ENCODE results near the gene ALLC.
"Not testable (repeated sequence)": the region's sequence is repeated elsewhere in the genome, so short reads cannot be mapped to it uniquely, and the experiment has no call there.

ALLC gene

DNA sequence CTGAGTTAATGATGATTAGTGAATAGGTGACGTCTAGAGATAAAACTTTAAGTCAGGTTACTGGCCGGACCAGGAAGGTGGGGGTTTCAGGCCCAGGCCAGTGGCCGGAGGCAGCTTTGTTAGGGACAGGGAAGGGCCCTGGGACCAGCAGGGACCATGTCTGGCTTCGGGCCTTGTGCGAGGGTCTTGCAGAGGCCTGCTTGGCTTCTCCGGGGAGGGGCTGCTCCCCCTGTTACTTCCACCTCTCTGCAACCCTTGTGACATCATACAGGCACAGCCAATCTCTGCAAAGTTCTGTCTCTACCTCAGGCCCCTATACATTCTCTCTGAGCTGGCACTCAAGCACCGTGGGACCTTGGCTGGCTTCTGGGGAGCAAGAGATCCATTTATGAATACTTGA is at the start of gene ALLC:
TSS of gene ALLC (plus strand) at position 320 of the 400 bp plus-strand sequence. CDS start 12,958 bp downstream, outside the sequence.
- DNase-seq (no peak), ATAC-seq (no peak)

- ATAC-seq (no peak), DNase-seq (no peak)
Observed at GRCh38 chr2:3608373-3609278, 49.4 kb upstream of the ALLC start.

DNA sequence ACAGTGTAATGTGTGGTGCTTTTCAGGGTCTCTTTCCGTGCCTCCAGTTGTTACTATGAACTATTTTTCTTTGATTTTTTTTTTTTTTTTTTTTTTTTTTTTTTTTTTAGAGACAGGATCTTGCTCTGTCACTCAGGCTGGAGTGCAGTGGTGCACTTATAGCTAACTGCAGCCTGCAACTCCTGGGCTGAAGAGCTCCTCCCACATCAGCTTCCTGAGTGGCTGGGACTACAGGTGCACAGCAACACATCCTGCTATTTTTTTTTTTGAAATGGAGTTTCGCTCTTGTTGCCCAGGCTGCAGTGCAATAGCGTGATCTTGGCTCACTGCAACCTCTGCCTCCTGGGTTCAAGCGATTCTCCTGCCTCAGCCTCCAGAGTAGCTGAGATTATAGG is 48.7 kb upstream of the ALLC start:
- not testable (repeated sequence) for DNase-seq, ATAC-seq

DNA sequence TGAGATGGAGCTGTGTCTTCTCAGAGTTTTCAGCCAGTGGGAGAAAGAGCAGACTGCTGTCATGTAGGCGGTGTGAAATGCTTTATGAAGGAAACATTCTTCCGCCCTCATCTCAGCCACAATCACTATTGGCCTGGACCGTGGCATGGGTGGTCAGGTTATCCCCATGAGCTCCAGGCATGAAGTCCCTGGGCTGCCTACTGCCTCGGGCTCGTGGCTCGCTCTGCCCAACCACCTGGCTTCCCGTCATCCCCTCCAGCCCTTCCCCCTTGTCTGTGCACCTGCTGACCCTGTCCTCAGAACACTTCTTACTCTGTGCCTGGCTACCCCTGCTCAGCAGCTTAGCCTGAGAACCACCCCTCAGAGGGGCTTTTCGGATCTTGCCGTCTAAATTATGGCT is 47.6 kb upstream of the ALLC start:
- no peak for DNase-seq
- no peak for ATAC-seq

- DNase-seq (no peak), ATAC-seq (no peak)
Observed at GRCh38 chr2:3610881-3611505, 47.0 kb upstream of the ALLC start.

DNA sequence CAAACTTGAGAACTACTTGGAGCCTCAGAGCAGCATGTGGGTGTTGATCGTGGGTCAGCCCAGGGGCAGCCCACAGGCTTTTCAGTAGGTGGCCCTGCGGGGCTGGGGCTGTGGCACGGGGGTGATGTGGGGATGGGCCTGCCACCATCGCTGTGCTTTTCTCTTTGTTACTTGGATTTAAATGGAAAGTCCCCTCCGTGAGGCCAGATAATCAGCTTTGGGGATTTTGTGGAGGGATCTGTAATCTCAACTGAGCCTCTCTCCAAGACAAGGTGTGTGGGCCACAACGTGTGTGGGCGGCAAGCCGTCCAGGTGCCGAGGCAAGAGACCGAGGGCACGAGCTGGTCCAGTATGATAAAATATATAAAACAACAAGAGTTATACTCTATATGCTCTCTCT is 46.4 kb upstream of the ALLC start:
- no peak for DNase-seq
- no peak for ATAC-seq

DNA sequence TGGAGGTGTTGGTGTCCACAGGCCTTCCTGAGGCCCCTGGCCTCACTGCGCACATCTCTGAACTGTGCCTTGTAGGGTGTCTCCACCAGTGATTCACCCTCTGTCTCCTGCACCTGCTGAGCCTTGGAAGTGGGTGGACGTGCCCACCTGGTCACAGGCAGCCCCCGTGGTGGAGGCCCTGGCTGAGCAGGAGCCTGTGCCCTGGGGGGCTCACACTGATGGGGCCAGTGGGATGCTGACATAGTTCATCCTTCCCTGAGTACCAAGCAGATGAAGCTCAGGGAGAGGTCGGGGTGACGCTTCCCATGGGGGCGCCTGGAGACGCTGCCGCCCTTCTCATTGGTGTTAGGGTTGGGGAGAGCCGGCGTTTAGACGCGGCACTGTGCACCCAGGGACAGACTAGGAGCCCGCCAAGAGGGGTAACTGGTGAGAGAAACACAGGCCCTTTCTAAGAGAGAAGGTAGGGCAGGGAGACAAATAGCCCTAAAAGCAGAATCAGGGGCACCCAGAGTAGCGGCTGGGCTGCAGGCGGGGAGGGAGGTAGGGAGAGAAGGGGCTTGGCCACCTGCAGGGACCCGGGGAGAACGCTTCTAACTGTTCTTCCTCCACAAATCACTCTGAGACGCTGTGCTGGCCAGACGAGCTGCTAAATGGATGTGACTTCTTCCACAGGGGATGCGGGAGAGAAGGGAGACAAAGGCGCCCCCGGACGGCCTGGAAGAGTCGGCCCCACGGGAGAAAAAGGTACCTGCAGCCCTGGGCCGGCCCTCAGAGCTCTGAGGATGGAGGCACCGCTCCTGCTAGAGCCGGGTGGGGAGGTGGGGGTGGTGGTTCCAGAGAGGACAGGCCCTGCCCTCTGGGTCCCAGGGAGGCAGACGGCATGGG is 45.1 kb upstream of the ALLC start:
- DNase-seq (no peak), ATAC-seq (no peak)

DNA sequence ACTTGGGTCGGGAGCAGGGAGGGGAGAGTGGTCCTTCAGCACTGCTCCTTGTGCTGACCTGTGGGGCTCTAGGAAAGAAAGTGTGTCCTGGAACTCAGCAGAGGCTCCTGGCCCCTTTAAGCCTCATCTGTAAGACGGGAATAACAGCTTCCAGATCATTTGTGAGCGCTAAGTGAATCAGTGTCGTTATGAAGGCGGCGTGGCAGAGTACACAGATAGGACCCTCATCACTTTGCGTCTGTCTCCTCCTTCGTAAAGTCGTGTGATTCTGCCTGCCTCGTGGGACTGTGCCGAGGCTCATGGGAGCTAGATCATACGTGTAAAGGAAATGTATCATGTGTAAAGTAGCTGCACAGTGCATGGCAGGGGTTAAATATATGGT is 44.5 kb upstream of the ALLC start:
- DNase-seq, result no peak
- ATAC-seq, result no peak

DNA sequence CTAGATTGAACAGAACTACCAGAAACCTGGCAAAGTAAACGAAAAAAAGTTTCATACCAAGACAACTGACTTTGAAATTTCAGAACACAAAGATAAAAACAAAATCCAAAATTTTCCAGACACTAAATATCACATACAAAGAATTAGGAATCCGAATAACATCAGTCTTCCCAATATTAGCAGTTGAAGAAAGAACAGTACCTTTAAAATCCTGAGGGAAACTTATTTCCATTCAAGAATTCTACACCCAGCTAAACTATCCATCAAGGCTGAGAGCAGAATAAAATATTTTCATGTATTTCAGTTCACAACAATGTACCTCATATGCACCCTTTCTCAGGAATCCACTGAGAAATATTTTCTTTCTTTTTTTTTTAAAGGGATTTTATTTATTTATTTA is 43.3 kb upstream of the ALLC start:
- DNase-seq, ATAC-seq: not testable (repeated sequence)

DNA sequence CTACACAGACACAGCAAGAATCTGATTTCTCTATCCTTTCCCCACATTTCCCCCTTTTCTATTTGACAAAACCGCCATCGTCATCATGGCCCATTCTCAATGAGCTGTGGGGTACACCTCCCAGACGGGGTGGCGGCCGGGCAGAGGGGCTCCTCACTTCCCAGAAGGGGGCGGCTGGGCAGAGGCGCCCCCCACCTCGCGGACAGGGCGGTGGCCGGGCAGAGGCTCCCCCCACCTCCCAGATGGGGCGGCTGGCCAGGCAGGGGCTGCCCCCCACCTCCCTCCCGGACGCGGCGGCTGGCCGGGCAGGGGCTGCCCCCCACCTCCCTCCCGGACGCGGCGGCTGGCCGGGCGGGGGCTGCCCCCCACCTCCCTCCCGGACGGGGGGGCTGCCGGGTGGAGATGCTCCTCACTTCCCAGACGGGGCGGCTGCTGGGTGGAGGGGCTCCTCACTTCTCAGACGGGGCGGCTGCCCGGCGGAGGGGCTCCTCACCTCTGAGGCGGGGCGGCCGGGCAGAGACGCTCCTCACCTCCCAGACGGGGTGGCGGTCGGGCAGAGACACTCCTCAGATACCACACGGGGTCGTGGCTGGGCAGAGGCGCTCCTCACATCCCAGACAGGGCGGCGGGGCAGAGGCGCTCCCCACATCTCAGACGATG is 42.3 kb upstream of the ALLC start:
- ATAC-seq, DNase-seq: not testable (repeated sequence)

- not testable (repeated sequence) for DNase-seq, ATAC-seq
Observed at GRCh38 chr2:3616435-3617197, 41.4 kb upstream of the ALLC start.

- ATAC-seq (no peak), DNase-seq (no peak)
Observed at GRCh38 chr2:3617198-3617890, 40.7 kb upstream of the ALLC start.

DNA sequence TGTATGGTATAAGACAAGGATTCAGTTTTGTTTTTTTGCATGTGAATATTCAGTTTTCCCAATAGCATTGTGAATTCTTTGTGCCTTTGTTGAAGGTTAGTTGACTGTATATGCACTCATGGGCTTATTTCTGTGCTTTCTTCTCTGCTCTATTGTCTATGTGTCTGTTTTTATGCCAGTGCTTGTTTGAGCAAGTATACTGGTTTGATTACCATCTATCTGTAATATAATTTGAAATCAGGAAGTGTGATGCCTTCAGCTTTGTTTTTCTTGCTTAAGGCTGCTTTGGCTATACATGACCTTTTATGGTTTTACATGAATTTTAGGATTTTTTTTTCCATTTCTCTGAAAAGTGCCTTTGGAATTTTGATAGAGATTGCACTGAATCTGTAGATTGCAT is 39.6 kb upstream of the ALLC start:
- ATAC-seq (no peak), DNase-seq (no peak)

- DNase-seq, result no peak
- no peak for ATAC-seq
Observed at GRCh38 chr2:3619033-3619432, 39.0 kb upstream of the ALLC start.

DNA sequence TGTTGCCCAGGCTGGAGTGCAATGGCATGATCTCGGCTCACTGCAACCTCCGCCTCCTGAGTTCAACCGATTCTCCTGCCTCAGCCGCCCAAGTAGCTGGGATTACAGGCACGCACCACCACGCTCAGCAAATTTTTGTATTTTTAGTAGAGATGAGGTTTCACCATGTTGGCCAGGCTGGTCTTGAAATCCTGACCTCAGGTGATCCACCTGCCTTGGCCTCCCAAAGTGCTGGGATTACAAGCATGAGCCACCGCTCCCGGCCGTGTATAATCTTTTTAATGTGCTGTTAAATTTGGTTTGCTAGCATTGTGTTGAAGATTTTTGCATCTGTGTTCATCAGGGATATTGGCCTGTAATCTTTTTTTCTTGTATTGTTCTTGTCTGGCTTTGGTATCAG is 38.3 kb upstream of the ALLC start:
- not testable (repeated sequence) for ATAC-seq, DNase-seq

DNA sequence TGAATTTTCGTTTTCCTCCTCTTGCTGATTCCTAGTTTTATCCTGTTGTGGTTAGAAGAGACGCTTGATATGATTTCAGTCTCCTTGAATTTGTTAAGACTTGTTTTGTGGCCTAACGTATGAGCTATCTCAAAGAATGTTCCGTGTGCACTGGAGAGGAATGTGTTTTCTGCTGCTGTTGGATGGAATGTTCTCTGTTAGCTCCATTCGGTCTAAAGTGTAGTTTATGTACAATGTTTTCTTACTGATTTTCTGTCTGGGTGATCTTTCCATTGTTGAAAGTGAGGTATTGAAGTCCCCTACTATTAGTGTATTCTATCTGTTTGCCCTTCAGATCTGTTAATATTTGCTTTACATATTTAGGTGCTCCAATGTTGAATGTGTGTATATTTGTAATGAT is 37.2 kb upstream of the ALLC start:
- no peak for ATAC-seq
- DNase-seq, result no peak

DNA sequence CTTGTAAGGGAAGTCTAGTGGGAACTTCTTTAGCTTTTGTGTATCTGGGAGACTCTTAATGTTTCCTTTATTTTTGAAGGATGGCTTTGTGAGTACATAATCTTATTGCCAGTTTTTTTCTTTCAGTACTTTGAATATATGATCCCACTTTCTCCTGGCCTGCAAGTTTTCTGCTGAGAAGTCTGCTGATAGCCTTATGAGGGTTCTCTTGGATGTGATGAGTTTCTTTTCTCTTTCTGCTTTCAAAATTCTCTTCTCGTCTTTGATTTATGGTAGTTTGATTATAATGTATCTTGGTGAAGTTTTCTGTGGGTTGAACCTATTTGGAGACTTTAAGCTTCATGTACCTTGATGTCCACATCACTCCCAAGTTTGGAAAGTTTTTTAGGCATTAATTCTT is 35.0 kb upstream of the ALLC start:
- ATAC-seq, result no peak
- no peak for DNase-seq

- DNase-seq, result no peak
- ATAC-seq, result no peak
Observed at GRCh38 chr2:3624059-3624794, 33.8 kb upstream of the ALLC start.

DNA sequence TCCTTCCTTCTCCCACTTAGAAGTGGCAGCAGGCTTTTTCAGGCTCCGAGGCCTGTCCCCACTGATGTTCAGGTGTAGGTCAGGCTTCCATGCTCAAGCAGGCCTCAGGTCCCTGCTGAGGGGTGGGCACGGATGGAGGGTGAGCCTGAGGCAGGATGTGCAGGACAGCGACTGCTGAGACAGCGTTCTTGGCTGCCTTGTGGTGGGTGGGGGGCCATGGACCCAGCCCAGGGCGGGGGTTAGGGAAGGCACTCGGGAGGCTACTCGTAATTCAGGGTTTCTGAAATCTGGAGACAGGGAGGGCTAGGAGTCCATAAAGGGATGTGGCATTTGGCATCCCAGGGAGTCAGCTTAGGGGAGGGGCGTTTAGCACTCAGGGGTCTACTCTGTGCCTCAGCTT is 32.8 kb upstream of the ALLC start:
- DNase-seq, result no peak
- no peak for ATAC-seq
